Forelimb muscle (tissue), 1 donor: ENCODE results near the gene CAPZA1. TPM values are rescaled to one million over a fixed set of nuclear protein-coding genes. Genes with fewer than 3 reads are reported as not detected.

ENCODE experiments used
- DNase-seq: peaks from one replicate; pipeline ENCODE4 v3.0.0-alpha.2; 2013; ENCODE audit warnings: low read depth
- polyA plus RNA-seq: library from polyadenylated mRNA; unstranded; fragments of 120-200 nt; gene quantifications from one replicate; pipeline ENCODE4 v1.2.1, GENCODE V29; 2013; ENCODE audit not compliant: insufficient read length

The CAPZA1 gene
- polyA plus RNA-seq, 1 donor = 75.0 TPM

GRCh38 chr1:112714313-112715263, 95.0 kb downstream of the CAPZA1 start:
- no peak for DNase-seq

GRCh38 chr1:112715264-112716053, 95.8 kb downstream of the CAPZA1 start, which contains the start of gene PPM1J:
Gene PPM1J, minus strand, starts transcription at chr1:112715332. Its CDS starts 31 bp downstream, at chr1:112715301.
- DNase-seq = no peak

DNA sequence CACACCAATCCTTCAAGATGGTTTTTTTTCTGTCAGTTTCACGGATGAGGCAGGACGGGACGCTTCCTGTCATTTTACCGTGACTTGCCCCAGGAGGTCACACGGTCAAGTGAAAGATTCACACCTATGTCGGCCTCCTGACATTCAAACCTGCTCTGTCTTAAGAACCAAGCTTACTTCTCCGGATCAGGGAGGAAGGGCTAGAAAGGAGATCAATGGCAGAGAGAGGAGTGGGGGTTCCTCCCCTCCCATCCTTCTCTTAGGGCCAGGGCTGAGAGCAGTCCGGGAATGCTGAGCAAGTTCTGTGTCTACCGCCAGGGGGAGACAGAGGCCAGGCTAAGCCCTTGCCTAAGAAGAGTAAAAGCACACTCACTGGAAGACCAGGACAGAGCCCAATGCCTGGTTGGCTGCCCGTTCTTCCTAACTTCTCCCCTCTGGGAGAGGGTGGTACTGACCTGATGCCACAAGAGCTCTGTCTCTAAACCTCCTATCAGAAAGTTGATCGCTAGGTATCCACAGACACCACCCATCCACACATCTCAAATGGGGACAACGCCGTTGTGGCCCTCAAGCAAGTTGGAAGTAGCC, 96.6 kb downstream of the CAPZA1 start:
- peak; percentile 79 for DNase-seq

GRCh38 chr1:112717263-112717873, 97.7 kb downstream of the CAPZA1 start:
- no peak for DNase-seq

GRCh38 chr1:112718691-112719418, 99.2 kb downstream of the CAPZA1 start:
- no peak for DNase-seq

DNA sequence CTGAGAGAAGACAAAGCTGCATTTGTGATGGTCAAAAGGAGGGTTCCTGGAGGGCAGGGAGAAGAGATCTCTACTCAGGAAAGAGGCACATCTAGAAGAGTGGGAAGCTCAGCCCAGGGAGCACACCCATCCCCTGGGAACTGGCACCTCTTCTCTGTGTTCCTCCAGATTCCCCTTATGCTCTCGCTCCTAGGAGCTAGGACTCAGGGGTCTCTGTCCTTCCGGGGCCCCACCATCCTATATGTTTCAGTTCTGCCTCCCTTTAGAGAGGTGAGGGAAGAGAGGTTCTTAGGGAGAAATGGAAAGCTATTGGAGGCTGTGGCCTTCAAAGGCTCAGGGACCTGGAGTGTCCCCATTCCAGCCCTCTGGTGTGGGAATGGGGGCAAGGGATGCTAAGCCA, 100.1 kb downstream of the CAPZA1 start:
- DNase-seq = no peak

GRCh38 chr1:112720800-112721199, 101.2 kb downstream of the CAPZA1 start:
- DNase-seq = no peak

Other genes with a start within 250 kb of the CAPZA1 start
- 14.0 TPM for gene CTTNBP2NL, start 223.6 kb upstream of the CAPZA1 start, polyA plus RNA-seq
- 4.7 TPM for gene WNT2B, start 110.9 kb upstream of the CAPZA1 start, polyA plus RNA-seq
- 13.1 TPM for gene ST7L, start 691 bp upstream of the CAPZA1 start, polyA plus RNA-seq
- 58.5 TPM for gene MOV10, start 54.8 kb downstream of the CAPZA1 start, polyA plus RNA-seq
- 306 TPM for gene RHOC, start 87.3 kb downstream of the CAPZA1 start, polyA plus RNA-seq
- 3.9 TPM for gene PPM1J, start 95.5 kb downstream of the CAPZA1 start, polyA plus RNA-seq